Measurements from ENCODE around the gene LUZP1.

Gene LUZP1

DNA sequence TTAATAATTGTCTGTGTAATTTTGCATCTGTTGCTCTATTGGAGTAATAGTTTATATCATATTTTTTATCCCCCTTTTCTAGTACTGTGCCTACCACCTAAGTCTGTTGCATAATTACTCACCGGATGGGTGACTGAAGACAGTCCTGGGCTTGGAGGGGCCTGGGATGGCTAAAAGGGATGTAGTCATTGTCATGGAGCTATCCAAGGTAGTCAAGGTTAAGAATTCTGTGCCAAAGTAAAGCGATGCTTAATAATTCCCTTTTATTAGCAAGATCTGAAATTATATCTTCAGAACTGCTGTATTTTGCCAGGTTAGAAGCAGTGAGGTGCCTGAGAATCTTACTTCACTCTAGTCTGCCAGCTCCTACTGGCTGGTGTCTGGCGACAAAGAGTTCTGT is 87.8 kb downstream of the LUZP1 start:
- no peak for DNase-seq

DNA sequence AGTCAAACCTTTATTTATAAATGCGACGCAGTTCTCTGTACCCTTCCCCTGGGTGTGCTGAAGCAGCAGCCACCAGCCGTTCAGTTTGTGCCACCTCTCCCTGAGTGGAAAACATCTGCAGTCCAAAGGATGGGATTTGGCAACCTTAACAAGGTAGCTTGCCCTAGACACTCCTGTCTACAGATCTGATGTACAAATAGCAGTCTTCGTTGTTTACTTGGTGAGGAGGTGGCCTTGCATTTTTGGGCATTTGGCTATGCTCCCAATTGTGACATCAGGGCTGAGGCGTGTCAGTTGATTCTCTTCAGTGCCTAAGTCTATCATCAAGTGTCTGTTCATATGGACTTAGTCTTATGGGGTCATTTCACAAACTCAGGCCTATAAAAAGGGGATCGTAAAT is 89.6 kb downstream of the LUZP1 start:
- DNase-seq, result no peak

DNA sequence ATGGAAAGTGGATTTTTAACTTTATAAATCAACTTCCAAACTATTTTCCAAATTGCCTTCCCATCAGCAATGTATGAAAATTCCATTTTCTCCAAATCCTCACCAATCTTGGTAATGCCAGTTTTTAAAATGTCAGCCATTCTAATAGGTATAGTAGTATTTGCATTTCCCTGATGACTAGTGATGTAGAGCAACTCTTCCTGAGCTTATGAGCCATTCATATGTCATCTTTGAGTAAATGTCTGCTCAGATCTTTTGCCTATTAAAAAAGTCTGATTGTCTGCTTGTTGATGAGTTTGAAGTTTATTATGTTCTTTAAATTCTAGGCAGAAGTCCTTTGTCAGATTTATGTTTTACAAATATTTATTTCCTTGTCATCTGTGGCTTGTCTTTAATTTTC is 94.6 kb downstream of the LUZP1 start:
- DNase-seq, result no peak

DNA sequence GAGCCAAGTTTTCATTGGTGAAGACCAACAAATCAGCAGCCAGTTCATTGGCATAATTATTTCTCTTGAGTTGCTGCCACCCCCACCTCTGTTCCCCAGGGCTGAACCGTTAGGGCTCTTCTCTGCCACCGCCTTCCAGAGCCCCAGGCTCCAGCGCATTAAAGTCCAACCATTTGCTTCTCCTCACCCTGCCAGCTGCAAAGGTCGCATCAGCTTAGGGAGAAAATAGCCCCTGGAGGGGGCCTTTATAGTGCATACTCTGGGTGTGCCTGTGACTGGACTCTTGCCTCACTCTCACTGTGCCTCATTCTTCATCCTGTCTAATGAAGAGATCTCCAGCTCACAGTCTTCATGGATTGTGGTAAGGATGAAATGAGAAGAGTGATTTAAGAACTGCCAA is 99.0 kb downstream of the LUZP1 start:
- no peak for DNase-seq

DNA sequence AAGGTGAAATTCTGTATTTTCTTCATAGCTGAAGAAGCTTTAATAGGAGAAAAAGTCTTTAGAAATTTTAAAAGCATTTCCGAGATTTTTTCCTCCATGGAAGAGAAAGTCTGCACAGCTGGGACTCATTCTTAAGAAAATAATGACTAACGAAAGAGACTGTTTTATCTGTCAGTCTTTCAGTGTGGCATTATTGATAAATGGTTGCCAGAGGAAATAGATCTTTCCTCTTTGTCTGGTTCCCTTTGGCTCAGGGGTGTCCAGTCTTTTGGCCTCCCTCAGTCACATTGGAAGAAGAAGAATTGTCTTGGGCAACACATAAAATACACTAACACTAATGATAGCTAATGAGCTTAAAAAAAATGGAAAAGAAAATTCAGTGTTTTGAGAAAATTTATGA is 99.5 kb downstream of the LUZP1 start:
- no peak for DNase-seq

DNA sequence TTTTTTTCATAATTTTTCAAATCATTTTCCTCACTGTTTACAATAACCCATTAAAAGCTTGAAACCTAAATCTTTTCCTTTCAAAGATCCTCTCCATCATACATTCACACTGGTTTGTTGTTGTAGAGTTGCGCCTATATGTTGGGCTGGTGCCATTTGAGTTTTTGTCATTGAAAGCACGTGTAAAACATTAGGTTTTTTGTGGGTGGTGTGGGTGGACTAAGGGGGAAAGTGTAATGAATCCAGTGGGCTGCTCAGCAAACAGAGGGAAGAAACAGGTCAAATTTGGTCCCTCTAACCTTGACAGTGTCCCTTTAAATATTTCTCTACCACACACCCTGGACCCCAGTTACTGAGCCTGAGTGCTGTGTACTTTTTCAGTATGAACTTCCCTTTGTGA is 102.6 kb downstream of the LUZP1 start:
- DNase-seq, result no peak

DNA sequence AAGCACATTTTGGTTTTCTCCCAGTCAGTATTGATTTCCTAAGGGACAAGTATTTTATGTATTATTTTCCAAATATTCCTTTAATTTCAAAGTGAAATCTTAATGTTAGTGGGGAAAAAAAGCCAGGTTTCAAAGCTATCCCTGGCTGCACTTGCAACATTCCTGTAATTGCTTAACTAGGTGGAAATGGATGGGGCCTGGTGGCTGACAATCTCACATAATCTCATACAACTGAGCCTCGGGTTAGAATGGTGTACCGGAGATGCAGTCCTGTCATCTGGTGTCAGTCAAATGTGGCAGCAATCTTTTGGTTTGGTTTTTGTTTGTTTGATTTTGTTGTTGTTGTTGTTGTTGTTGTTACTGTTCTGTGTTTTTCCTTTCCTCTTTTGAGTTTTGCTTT is 103.3 kb downstream of the LUZP1 start:
- no peak for DNase-seq

DNA sequence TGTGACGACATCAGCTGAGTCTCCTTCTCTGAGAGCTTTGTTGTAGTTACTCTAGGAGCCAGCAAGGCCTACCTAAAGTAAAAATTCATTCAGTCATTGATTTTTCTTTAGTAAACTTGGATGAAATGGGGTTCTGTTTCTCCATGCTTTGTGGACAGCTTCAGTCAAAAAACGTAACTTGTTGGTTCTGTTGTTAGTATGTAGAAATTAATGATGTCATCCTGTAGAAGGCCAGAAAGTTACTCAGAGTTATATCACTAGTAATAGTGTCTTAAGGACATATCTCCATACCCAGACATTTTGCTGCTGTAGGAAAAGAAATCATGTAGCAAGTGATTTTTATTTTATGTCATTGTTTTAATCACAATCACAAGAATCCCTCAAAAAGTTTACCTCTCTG is 106.4 kb downstream of the LUZP1 start:
- no peak for DNase-seq

DNA sequence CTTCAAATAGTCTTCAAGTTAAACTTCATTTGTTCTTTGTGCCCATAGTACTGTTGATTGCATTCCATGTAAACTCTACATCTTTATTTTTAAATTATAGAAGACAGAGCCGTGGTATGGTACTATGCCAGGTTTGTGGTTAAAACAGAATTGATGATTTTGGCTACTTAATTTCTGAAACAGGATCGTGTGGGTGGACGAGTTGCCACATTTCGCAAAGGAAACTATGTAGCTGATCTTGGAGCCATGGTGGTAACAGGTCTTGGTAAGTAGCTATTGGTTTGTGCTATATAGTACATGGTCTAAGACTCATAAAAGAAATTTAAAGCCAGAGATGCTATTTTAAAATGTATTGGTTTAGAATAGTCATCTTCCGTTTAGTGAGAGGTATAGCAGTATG is 111.4 kb downstream of the LUZP1 start:
- DNase-seq, result no peak

DNA sequence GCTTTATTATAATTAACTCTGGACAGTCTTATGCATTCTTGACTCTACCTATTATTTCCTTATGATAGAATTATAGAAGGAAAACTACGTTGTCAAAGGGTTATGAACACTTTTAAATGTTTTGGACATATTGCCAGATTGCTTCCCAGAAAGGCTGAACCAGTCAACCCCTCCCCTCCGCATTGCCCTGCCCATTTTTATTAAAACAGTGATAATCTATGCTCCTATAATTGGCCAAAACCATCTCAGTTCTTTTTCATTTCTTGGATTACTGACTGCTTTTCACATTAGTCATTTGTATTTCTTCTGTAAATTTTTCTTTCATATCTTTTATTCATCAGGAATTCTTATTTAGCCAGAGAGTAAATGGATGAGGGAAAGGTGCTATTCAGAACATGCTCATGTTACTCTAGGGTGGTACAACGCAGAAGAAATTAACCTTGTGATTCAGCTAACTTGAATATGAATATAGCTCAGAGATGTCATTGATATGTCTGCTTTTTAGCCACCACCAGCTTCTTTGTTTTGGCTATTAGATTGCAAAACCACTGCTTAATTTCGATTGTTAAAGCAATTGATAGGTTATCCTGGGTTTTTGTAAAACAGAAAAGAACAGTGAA is 117.3 kb downstream of the LUZP1 start:
- no peak for DNase-seq

DNA sequence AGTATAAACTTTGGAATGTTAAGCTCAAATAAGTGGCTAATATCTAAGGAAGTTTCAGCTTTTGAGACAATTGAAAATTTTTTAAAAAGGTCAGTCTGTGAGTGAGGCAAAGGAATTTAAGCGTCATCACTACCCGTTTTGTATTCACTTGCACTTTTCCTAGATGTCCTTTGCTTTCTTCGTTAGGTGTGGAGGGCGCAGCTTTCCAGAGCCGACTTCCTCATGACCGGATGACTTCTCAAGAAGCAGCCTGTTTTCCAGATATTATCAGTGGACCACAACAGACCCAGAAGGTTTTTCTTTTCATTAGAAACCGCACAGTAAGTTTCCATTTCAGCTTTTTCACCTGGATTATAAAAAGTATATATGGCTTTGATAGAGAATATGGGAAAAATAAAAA is 118.5 kb downstream of the LUZP1 start:
- no peak for DNase-seq

DNA sequence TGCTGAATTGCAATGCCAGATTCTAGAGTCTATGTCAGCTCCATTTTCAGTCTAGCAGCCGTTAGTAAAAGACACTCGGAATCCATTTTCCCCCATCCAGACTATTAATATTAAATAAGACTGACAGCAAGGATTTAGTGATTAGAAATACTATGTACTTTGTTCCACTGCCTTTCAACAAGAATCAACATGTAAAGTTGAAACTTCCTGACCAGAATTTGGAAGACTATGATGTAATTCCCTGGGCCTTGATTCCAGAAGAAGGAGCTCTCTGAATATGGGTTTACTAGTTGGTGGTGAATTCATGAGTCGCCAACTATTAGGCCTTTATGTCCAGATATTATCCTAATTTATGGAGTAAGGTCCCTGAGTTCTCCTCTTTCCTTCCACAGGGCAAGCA is 124.6 kb downstream of the LUZP1 start:
- no peak for DNase-seq

DNA sequence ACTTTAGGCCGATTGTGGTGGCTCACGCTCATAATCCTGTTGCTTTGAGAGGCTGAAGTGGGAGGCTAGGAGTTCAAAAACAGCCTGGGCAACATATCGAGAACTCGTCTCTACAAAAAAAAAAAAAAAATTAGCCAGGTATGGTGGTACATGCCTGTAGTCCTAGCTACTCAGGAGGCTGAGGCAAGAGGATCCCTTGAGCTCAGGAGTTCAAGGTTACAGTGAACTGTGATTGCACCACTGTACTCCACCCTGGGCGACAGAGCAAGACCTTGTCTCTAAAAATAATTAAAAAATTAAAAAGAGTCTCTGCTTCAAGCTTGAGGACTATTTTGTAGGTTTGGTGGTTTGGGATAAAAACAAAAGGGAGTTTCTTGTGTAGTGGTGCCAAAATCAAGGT is 128.1 kb downstream of the LUZP1 start:
- DNase-seq, result no peak

DNA sequence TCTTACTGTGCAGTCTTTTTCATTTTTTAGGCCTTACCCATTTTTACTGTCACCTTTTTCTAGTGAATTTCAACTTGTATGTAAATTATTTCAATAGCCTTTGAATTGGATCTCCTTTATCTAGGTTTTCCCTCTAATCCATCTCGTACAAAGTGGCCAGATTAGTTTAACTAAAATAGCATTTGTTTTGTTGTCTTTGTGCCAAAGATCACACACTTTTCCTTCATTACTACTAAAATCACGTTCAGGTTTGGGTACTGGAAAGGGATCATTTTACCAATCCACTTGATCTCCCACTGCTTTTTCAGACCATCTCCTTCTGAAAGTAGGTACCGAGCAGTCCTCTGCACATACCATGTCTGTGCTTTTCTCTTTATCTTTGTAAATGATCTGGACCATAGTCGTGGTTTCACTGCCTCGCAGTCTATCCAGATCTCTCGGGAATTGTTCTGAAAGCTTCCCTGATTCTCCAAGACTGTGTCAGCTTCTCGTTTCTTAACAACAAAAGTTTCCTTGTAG is 129.3 kb downstream of the LUZP1 start:
- no peak for DNase-seq

DNA sequence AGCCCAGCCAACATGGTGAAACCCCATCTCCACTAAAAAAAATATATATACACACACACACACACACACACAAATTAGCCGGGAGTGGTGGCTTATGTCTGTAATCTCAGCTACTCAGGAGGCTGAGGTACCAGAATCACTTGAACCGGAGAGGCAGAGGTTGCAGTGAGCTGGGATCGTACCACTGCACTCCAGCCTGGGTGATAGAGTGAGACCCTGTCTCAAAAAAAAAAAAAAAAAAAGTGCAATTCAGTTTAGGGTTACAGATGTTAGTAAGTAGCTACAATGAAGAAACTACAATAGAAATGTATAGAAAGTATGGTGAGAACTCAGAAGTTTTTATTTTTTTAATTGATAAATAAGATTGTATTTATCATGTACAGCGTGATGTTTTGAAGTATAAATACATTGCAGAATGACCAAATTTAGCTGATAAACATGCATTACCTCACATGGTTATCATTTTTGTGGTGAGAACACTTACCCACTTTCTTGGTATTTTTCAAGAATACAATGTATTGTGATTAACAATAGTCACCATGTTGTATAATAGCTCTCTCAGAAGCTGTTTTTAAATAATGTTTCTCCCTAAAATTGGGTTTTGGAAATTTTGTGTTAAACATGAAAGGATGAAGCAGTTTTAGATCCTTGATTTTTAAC is 131.4 kb downstream of the LUZP1 start:
- no peak for DNase-seq

DNA sequence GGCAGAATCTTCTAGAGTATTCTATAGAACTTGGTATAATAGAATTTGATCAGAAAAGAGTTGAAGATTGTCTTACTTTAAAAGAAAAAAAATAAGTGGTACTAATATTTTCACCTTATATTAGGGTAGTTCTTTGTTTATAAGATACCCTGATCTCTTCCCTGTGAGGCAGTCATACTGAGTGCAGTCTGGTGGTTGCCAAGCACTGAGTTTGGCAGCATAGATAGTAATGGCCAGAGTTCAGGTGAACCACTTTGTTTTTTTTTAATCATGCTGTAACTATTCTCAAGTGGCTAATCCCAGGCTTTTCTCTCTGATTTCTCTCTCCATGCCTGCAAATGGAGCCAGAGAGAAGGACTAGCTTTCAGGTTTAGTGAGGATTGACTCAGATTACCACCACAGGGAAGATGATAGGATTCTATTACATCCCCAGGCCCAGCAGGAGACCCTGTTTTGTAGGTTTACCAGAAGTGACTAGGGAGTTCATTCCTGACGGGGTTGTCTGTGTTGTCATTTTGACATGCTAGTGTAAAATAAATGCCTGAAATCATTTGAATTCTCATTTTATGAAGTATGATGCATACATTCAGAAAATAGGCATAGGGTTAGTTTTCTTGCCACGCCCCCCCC is 132.7 kb downstream of the LUZP1 start:
- no peak for DNase-seq

Data from CD4-positive, alpha-beta T cell treated with Interleukin-6 for 4 hours (primary cell).